RPMI8226 (cell line): Measurements from ENCODE around the gene PIP4K2A.

Source experiments
- DNase-seq: peaks from one replicate; pipeline ENCODE4 v3.0.0-alpha.2; 2015

Gene PIP4K2A

DNA sequence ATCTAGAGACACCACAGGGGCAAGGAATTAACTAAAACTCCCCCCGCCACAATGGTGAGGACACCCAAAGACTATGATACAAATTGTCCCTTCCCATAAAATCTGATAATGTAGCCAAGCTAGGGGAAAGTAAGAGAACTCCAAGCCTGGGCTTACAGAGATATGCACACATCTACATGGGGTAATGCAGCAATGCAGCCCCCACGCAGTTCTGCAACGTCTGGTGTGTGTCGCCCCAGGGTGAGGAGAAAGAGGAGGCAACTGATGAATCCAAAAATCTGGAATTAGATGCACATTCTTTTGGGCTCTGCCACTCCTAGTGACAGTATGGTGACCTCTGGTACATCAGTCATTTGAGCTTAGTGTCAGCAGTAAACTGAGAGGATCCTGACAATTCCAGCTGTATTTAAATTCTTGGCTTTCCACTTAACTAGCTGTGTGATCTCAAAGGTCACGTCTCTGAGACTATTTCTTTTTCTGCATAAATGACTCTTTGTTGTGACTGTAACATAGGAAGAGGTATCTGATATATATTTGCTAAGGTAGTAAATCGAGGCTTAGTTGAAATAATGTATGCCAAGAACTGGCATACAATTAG is 51.5 kb downstream of the PIP4K2A start:
- no peak for DNase-seq

DNA sequence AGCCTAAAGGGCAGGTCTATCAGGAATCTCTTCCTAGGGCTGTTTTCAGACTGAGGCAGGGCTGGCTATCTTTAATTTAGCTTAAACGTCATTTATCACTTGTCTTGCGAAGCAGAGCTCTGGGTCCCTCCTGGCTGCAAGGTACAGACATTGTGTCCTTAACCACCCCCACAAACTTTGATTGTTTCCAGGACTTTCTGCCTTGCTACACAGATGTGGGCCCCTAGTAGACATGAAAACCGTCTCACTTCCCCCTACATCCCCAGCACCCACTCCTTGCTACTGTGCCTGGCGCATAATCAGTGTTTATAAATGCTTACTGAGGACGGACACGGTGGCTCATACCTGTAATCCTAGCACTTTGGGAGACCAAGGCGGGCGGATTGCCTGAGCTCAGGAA is 54.5 kb downstream of the PIP4K2A start:
- no peak for DNase-seq

DNA sequence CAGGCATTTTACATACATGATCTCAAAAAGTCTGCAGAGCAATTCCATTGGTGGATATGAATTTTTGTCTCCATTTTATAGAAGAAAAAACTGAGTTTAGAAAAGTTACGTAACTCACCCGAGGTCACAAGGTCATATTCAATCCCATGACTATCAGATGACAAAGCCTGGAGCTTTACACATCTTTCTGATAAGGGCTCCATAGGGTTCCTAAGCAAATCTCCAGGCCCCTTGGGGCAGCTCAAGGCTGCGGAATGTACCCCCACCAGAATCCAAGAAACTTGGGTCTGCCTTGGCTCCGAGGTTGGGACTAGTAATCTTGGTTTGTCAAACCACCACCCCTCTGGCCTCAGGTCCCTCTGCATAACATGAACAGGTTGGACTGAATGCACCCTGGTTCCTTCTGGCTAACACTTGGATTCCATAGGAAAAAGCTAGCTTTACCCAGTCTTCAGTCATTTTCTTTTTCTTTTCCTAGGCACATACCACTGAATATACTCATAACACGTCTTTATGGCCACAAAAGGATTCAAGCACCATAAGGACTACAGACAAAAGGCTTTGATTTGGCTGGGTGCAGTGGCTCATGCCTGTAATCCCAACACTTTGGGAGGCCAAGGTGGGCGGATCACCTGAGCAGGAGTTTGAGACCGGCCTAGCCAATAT is 55.5 kb downstream of the PIP4K2A start:
- DNase-seq: no peak

DNA sequence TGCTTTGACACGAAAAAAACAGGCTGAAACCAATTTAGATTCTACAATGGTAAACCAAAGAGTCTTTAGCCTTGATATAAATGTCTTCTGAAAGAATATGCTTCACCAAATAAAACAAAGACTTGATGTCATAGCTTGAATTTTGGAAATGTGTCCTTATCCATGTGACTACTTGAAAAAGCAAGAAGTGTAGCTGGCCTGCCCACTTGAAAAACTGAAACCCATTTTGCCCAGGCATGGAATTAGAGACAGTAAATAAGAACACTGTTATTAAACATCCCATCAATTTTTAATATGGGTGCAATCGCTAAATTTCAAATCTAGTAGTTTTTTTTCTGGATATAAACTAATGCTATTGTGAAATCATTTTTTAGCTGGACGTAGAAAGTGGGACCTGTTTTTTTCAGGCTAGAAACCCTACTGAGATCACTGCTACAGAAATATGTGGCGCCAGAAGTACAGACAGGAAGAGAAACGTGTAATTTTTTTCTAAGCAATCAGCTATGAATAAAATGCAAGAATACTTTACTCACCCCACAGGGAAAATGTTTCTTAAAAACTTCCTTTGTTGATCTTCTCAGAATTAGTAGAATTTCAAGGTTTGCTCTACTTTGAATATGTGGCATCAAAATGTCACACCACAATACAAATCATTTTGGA is 56.7 kb downstream of the PIP4K2A start:
- no peak for DNase-seq

- no peak for DNase-seq
Observed at GRCh38 chr10:22657024-22657423, 57.4 kb downstream of the PIP4K2A start.

GRCh38 chr10:22656036-22656435 is 58.3 kb downstream of the PIP4K2A start:
- no peak for DNase-seq

- no peak for DNase-seq
Observed at GRCh38 chr10:22655312-22655981, 58.9 kb downstream of the PIP4K2A start.

DNA sequence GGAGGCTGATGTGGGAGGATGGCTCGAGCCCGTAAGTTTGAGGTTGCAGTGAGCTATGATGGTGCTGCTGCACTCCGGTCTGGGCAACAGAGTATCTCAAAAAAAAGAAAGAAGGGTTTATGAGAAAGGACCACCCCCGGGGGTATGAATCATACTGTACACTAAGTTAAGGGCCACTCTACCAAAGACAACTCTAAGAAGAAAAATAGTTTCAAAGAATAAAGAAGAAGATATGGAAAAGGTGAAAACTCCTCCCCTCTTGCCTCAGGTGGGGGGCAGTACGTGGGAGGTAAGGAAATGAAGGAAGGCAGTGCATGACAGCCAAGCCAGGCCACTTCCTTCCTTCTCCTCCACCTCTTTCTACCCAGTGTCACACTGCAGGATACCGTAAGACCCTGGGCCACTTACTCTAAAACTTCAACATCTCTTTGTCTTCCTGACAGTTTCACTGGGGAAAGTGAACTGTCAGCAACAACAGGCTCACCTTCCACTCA is 61.3 kb downstream of the PIP4K2A start:
- no peak for DNase-seq

- no peak for DNase-seq
Observed at GRCh38 chr10:22651276-22651980, 63.0 kb downstream of the PIP4K2A start.

GRCh38 chr10:22649994-22650393 is 64.4 kb downstream of the PIP4K2A start:
- DNase-seq: no peak

DNA sequence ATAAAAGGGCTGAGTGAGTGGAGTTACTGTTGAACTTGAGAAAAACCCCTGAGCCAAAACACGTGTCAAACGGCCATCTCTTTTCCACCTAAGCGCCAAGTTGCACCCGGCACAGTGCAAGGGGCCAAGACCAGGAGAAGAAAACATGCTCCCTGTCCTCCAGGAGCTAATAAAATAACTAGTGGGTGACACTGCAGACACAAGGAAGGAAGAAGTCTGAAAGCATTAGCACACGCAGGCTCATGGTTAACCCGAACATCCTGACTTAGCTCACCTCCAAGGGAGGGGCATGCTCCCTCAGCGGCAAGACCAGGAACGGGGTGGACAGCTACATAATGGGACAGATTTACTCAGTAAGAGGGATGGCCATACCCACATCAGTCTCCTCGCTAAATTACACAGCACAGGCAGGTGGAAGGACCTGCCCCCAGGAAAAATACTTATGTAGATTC is 65.0 kb downstream of the PIP4K2A start:
- DNase-seq: no peak

DNA sequence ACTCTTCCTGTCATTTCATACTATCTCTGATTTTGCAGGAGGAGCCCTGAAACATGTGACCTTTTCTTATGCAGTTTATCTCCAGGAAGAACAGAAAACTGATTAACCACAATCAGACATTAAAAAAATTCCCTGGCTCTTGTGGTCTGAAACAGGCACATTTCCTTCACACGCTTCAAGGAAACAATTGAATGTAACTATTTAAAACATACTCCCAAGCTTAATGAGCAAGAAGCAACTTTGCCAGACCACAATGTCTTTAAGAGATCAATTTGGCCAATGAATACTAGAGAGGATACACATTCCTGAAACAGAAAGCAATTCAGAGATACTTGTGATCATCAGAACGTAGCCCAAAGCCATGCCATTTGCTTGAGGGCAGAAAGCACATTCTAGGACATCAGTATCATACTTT is 65.8 kb downstream of the PIP4K2A start:
- DNase-seq: no peak

GRCh38 chr10:22647244-22647643 is 67.1 kb downstream of the PIP4K2A start:
- DNase-seq: no peak

DNA sequence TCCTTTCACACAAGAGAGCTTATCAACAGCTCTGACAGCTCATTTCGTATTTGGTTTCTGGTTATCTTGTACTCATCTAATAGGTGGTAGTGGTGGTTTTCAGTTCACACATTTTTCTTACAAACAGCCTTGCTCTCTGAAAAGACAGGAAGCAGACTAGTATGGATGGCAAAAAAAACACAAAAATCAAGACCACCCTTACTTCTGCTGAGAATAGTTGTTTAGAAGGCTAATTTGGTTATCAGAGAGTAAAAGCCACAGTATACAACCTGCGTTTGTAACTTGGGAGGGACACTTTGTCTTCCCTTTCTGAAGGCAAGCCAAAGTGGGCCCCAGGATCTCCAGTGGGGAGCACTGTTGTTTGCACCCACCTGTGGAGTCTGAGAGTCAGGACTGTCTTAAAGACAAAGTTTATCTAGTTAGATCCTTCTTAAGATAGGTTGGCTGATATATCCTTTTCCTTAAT is 68.0 kb downstream of the PIP4K2A start:
- no peak for DNase-seq

GRCh38 chr10:22644222-22644621 is 70.2 kb downstream of the PIP4K2A start:
- DNase-seq: no peak

DNA sequence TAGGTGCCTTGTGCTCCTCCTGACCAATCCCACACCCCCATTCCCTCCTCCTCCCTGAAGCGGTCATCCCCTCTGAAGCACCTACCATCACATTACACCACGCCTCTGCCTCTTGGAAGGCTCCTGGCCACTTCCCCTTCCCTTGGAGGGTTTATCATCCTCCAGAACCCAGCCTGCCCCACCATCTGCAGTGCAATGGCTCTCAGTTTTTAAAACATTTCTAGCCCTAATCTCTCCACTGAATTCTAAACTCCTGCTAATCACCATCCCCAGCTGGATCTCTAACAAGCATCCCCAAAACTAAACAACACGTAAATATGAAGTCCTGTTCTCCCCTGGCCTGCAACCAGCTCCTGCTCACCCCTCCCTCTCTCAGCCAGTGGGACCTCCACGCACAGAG is 70.6 kb downstream of the PIP4K2A start:
- no peak for DNase-seq

- DNase-seq: no peak
Observed at GRCh38 chr10:22643116-22643515, 71.3 kb downstream of the PIP4K2A start.

DNA sequence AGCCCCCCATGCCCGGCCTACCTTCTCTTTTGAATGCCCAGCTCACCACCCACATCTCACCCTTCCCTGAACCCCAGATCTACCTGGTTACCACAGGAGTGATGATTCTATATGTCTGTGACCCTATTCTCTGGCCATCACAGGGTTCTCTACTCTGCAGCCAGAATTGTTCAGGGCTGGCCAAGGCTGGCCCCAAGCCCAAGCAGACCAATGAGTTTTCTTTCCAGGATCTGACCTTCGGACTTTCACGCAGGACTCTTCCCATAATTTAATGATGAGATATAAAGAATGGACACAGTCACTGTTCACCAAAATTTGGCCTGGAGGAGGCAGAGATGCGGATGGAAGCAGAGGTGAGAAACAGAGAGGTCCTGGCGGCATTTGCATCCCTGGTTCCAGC is 72.6 kb downstream of the PIP4K2A start:
- no peak for DNase-seq

DNA sequence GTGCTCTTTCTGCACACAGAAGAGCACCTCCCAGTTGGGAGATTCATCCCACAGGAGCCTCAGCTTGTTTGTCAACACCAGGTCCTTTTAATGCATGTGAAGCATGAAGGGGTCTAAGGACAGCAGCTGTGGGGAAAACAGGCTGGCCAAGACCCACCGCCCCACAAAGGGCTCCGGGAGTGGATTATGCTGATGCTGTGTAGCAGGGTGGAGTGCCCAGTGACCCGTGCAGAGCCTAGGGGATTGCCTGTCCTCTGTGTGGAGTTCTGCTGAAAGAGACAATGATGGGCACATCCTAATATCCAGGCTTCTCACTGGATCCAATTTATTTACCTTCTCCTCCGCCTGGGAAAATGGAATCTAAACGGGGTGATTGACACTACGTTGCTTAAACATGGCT is 74.0 kb downstream of the PIP4K2A start:
- DNase-seq: no peak

DNA sequence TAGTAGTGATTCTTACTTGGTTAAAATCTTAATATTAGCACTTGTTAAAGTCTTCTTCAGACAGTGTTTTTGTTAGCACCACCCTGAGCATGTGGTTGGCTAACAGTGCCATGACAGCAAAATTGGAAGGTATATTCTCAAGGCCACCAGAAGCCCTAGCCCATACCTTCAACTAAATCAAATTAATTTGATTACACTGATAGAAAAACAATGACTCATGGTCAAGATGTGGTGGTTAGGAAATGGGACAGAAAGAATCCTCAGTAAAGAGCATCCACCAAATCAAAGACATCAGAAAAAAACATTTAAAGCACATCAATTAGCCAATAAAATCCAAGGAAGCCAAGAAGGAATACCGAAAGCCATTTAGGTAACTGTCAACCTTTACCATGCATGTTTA is 75.5 kb downstream of the PIP4K2A start:
- DNase-seq: no peak

DNA sequence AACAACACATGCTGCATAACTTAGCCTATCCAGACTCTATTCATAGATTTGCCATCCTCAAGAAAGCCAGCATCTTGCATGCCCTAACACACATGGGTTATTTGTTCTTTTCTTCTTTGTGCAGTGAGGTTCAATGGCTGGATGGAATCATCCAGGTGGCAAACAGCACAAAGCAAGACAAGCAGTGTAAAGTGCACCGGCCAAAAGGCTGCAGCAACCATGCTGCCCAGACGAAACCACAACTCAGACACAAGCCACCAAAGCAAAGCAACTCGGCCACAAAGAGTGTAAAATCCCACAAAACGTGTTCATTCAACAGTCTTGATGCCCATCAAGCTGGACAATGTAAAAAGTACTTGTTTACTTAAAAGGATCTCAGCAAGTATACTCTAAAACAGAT is 76.9 kb downstream of the PIP4K2A start:
- no peak for DNase-seq

DNA sequence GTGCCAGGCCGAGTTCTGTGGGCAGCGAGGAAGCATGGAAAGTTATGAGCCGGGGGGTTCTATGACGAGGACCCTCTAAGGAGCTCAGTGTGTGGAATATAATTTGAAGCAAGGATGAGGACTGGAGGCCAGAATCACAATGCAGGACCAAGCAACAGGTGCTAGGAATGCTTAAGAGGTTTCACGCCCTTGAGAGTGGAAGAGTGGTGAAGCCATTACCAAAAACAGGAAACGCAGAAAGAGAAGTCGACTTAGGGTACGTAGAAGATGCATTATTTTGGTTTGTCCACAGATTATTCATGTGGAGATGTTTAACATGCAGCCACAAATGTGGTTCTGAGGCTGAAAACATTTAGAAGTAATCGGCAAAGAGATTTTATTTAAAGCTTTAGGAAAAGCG is 78.7 kb downstream of the PIP4K2A start:
- DNase-seq: no peak
